Esophagus squamous epithelium (tissue), 5 donors: ENCODE results near the gene OGFOD3. TPM values are rescaled to one million over a fixed set of nuclear protein-coding genes. Genes with fewer than 3 reads are reported as not detected.

Experiments
- DNase-seq: peaks from one replicate; lab custom pipeline; 2025; lab: John Stamatoyannopoulos, UW
- H3K27ac ChIP-seq, 4 donors: fragments of 200-600 bp; sonication (generic); one replicate each; pipeline ENCODE4 v1.5.1; 2016 to 2019; ENCODE audit warnings: mild to moderate bottlenecking in 1 of 4
- H3K27me3 ChIP-seq, 4 donors: fragments of 200-600 bp; sonication (generic); 1 replicate in 3 of 4; 2 replicates in 1 of 4; pipeline versions ENCODE4 v1.5.1 to v1.6.0; 2017 to 2021; ENCODE audit warnings: antibody characterized with exemption in 1 of 4
- H3K36me3 ChIP-seq, 3 donors: fragments of 200-600 bp; sonication (generic); one replicate each; pipeline ENCODE4 v1.5.1; 2016 to 2019
- H3K4me1 ChIP-seq, 3 donors: fragments of 200-600 bp; sonication (generic); one replicate each; pipeline ENCODE4 v1.5.1; 2017 to 2019
- H3K4me3 ChIP-seq, 4 donors: fragments of 200-600 bp; sonication (generic); 1 replicate in 3 of 4; 2 replicates in 1 of 4; pipeline ENCODE4 v1.5.1; 2016 to 2019; ENCODE audit warnings: mild to moderate bottlenecking in 2 of 4, moderate library complexity in 1 of 4
- H3K9me3 ChIP-seq, 3 donors: fragments of 200-600 bp; sonication (generic); one replicate each; pipeline ENCODE4 v1.5.1; 2016 to 2019
- POLR2A ChIP-seq, 4 donors: fragments of 450-650 bp; IDR thresholded peaks; one replicate each; pipeline ENCODE4 v1.6.1; 2017; ENCODE audit warnings: antibody characterized with exemption in 4 of 4, mild to moderate bottlenecking in 4 of 4, moderate library complexity in 3 of 4
- WGBS, 2 donors: methylation state at CpG; one replicate each; pipeline ENCODE4 v1.1.5; 2018; 5-methylcytosine and 5-hydroxymethylcytosine counted together
- intact Hi-C: fragments of 100-400 bp; cut with DNase I; formaldehyde crosslinking; loops from one replicate; pipeline ENCODE4 v1.15.0; 2022
- total RNA-seq, 4 donors: library from RNA; depleted of rRNA; stranded (reverse); fragments of >200 nt; gene quantifications; one replicate each; pipeline ENCODE4 v1.1.0, GENCODE V29; 2016
- TF ChIP-seq, protein P1 (sequence below), 6 experiments: fragments of 450-650 bp in 4 of 6; fragments of 200-600 bp in 2 of 6; sonication (generic) in 2 of 6; IDR thresholded peaks; one replicate each; pipeline ENCODE4 v1.5.1; 2016 to 2019; ENCODE audit warnings: antibody characterized with exemption in 6 of 6, mild to moderate bottlenecking in 4 of 6, moderate library complexity in 4 of 6
- donor health status: DM: yes; HTN: yes; CAD: no.

The OGFOD3 gene
- total RNA-seq, 4 donors from 2014 or later = 11.9 to 26.7 (median 19.4) TPM

DNA sequence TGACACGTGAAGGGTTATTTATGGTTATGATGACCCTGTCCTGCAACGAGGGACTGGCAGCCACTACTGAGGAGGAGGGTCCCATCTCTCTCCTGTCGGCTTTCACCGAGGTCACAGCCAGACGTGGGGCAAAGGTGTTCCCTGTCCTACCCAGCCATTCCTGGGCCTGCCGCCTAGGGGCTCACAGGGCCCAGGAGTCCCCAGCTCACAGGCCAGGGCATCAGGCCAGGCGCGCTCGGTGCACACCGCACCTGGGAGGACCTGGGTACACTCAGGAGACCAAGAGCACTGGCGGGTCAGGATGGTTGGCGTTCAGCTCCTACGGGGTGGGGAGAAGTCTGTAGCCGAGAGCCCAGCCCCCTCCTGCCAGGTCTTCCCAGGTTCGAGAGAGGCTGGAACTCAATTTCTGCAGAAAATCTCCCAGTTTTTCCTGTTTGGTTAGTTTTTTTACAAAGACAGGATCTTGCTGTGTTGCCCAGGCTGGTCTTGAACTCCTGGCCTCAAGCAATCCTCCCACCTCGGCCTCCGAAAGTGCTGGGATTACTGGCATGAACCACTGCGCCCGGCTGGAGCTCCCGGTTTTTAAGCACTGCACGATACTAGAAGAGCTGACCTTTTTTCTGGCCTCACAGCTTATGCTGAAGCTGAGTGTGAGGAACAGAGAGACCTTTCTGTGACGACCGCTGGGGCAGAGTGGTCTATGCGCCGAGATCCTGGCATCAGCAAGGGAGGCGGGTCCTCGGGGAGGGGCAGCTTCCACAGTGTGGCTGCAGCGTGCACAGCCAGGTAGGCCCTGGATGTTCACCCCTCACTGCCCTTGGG, 24.5 kb upstream of the OGFOD3 start:
- intact Hi-C loops = no loop called here
- TF ChIP-seq, protein P1, sequence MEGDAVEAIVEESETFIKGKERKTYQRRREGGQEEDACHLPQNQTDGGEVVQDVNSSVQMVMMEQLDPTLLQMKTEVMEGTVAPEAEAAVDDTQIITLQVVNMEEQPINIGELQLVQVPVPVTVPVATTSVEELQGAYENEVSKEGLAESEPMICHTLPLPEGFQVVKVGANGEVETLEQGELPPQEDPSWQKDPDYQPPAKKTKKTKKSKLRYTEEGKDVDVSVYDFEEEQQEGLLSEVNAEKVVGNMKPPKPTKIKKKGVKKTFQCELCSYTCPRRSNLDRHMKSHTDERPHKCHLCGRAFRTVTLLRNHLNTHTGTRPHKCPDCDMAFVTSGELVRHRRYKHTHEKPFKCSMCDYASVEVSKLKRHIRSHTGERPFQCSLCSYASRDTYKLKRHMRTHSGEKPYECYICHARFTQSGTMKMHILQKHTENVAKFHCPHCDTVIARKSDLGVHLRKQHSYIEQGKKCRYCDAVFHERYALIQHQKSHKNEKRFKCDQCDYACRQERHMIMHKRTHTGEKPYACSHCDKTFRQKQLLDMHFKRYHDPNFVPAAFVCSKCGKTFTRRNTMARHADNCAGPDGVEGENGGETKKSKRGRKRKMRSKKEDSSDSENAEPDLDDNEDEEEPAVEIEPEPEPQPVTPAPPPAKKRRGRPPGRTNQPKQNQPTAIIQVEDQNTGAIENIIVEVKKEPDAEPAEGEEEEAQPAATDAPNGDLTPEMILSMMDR (IDR thresholded peaks at IDR 0.05) = no peak
- no peak for TF ChIP-seq POLR2A (IDR thresholded peaks at IDR 0.05)

DNA sequence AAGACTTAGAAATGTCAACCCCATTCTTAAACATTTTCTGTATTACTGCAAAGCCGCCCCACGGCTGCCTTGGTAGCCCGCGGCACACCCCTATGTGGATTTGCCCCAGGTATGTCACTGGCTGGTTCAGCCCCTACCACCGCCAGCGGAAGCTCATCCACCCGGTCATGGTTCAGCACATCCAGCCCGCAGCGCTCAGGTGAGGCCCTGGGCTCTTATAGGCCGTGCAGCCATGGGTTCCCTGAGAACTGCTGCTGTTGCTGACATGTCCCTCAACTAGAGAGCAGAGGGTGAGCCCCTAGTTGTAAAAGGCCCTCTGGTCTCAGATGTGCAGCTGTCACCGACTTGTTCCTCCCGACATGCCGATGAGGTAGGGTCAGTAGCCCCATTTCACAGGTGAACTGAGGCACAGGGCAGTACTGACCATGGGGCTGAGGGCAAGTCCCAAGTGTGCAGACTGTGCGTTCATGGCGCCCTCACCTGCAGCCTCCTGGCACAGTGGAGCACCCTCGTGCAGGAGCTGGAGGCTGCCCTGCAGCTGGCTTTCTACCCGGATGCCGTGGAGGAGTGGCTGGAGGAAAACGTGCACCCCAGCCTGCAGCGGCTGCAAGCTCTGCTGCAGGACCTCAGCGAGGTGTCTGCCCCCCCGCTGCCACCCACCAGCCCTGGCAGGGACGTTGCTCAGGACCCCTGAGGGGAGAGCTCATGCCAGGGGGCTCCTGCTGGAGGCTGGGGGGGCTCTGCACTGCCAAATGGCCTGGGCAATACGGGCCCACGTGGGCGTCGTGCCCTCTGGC, 23.5 kb upstream of the OGFOD3 start:
- Histone ChIP-seq H3K9me3 (no peaks in the 10 kb centered on the region), H3K4me3 (no peak overlapping the region), H3K27me3 (no peaks in the 10 kb centered on the region), H3K36me3 (peaks cover 6 to 85% (median 21%) of the 10 kb centered on the region in 3 donors), H3K4me1 (peaks cover 10 to 66% (median 28%) of the 10 kb centered on the region in 3 donors), H3K27ac (no peak overlapping the region)
- TF ChIP-seq POLR2A (IDR thresholded peaks at IDR 0.05) = no peak
- TF ChIP-seq, protein P1 (IDR thresholded peaks at IDR 0.05) = no peak
- 92 to 93% methylated on average over 4 to 11 of the region's 27 CpGs for WGBS, 2 donors
- intact Hi-C loops = no loop called here
- DNase-seq = no peak

More for the DNA sequence above, 24.5 kb upstream of the OGFOD3 start:
- Histone ChIP-seq H3K4me1 (peaks cover 10 to 73% (median 28%) of the 10 kb centered on the region in 3 donors), H3K4me3 (no peak overlapping the region), H3K27me3 (no peaks in the 10 kb centered on the region), H3K27ac (no peak overlapping the region), H3K9me3 (no peaks in the 10 kb centered on the region), H3K36me3 (peaks cover 6 to 82% (median 21%) of the 10 kb centered on the region in 3 donors)
- 66 to 77% methylated on average over 3 to 14 of the region's 28 CpGs for WGBS, 2 donors
- DNase-seq = no peak

GRCh38 chr17:82440991-82441627, 22.7 kb upstream of the OGFOD3 start:
- Histone ChIP-seq H3K4me1 (peaks cover 7 to 58% (median 27%) of the 10 kb centered on the region in 3 donors), H3K4me3 (peak overlapping the region in 2 of 4 donors; percentile 4 to 30), H3K36me3 (peaks cover 6 to 86% (median 21%) of the 10 kb centered on the region in 3 donors), H3K9me3 (no peaks in the 10 kb centered on the region), H3K27me3 (no peaks in the 10 kb centered on the region), H3K27ac (peak overlapping the region in 2 of 4 donors; percentile 23 to 45)
- WGBS, 2 donors = 28 to 77% methylated on average over 4 to 6 of the region's 17 CpGs
- intact Hi-C loops = no loop called here
- no peak for DNase-seq
- TF ChIP-seq POLR2A (IDR thresholded peaks at IDR 0.05) = no peak
- TF ChIP-seq, protein P1 (IDR thresholded peaks at IDR 0.05) = no peak

DNA sequence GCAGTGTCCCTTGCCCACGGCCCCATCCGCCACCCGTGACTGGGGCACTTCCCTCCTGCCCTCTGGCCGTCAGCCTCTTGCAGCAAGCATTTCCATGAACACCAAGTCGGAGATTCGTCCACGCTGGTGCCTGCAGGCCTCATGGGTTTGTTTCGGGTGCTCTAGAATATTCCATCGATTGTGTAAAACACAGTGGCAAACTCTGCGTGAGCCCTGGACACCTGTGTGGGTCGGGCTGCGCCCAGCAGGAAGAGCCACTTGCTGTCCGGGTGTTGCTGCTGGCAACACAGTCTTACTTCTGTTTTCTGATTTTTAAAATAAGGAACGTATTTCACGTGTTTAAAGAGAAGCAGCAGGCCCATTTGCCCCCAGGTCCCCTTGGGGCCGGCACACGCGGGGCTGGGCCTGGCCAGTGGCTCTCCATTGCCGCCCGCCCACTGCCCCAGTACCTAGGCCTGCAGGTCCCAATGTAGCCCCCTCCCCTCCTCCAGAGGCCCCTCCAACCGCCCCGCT, 22.1 kb upstream of the OGFOD3 start:
- H3K4me3 ChIP-seq = peak overlapping the region in 2 of 4 donors; percentile 4 to 30
- H3K27me3 ChIP-seq = no peaks in the 10 kb centered on the region
- peaks cover 3 to 52% (median 22%) of the 10 kb centered on the region in 3 donors for H3K4me1 ChIP-seq
- intact Hi-C loops = no loop called here
- 70 to 78% methylated on average over 10 to 17 of the region's 22 CpGs for WGBS, 2 donors
- H3K9me3 ChIP-seq = no peaks in the 10 kb centered on the region
- H3K36me3 ChIP-seq = peaks cover 6 to 86% (median 21%) of the 10 kb centered on the region in 3 donors
- no peak for DNase-seq
- H3K27ac ChIP-seq = peak overlapping the region in 2 of 4 donors; percentile 23 to 45
- TF ChIP-seq, protein P1 (IDR thresholded peaks at IDR 0.05) = no peak
- TF ChIP-seq POLR2A (IDR thresholded peaks at IDR 0.05) = no peak
